SU-DHL-6 (cell line): ENCODE measurements around the gene PSMF1.

Source experiments
- H2AFZ ChIP-seq: fragments of 200-600 bp; sonication (generic); 2 replicates; pipeline ENCODE4 v1.6.1; 2014; ENCODE audit warnings: low read depth, mild to moderate bottlenecking, moderate library complexity, mixed read lengths, antibody characterized with exemption, low read length; ENCODE audit not compliant: severe bottlenecking
- H3F3A ChIP-seq: fragments of 200-600 bp; shearing (Covaris generic); 2 replicates; pipeline ENCODE4 v1.6.0; 2016; ENCODE audit warnings: antibody characterized with exemption, mild to moderate bottlenecking; ENCODE audit not compliant: insufficient read depth
- H3K27ac ChIP-seq: fragments of 200-600 bp; sonication (generic); 2 replicates; pipeline ENCODE4 v1.5.1; 2016; ENCODE audit warnings: low read depth, mild to moderate bottlenecking, low read length, moderate library complexity, mixed read lengths
- H3K27me3 ChIP-seq: fragments of 200-600 bp; sonication (generic), shearing (Covaris generic); 2 replicates; pipeline ENCODE4 v1.6.0; 2014; ENCODE audit warnings: mild to moderate bottlenecking, low read length
- H3K36me3 ChIP-seq: fragments of 200-600 bp; sonication (generic); 2 replicates; pipeline ENCODE4 v1.6.1; 2014; ENCODE audit warnings: mild to moderate bottlenecking, low read length, mixed read lengths
- H3K4me2 ChIP-seq: fragments of 300-600, 200-600 bp; shearing (Covaris generic), sonication (generic); 2 replicates; pipeline ENCODE4 v1.6.0; 2014; ENCODE audit warnings: low read length, low read depth, mild to moderate bottlenecking; ENCODE audit not compliant: poor library complexity, severe bottlenecking
- H3K4me3 ChIP-seq: fragments of 200-600 bp; sonication (generic); 2 replicates; pipeline ENCODE4 v1.5.1; 2014; ENCODE audit warnings: antibody characterized with exemption, low read length, mild to moderate bottlenecking, mixed read lengths; ENCODE audit not compliant: insufficient read depth, poor library complexity, severe bottlenecking
- H3K79me2 ChIP-seq: fragments of 200-600 bp; sonication (generic); 2 replicates; pipeline ENCODE4 v1.6.1; 2014; ENCODE audit warnings: mild to moderate bottlenecking, low read length, moderate library complexity; ENCODE audit not compliant: insufficient read depth
- H3K9ac ChIP-seq: fragments of 200-600 bp; sonication (generic); 2 replicates; pipeline ENCODE4 v1.7.0; 2014; ENCODE audit warnings: mild to moderate bottlenecking, low read length
- H3K9me2 ChIP-seq: fragments of 200-600 bp; sonication (generic); replicated peaks from 2 replicates; pipeline ENCODE4 v1.6.1; 2014; ENCODE audit warnings: low read length; ENCODE audit not compliant: insufficient read depth
- H3K9me3 ChIP-seq: fragments of 200-600 bp; sonication (generic); 2 replicates; pipeline ENCODE4 v1.6.1; 2014; ENCODE audit warnings: low read length, mixed read lengths; ENCODE audit not compliant: insufficient read depth
- H4K20me1 ChIP-seq: fragments of 200-600 bp; sonication (generic); 2 replicates; pipeline ENCODE4 v1.6.1; 2014; ENCODE audit warnings: low read depth, mild to moderate bottlenecking, antibody characterized with exemption, low read length, moderate library complexity, mixed read lengths
- CTCF ChIP-seq: fragments of 200-600 bp; sonication (generic); IDR thresholded peaks from one replicate; pipeline ENCODE4 v1.5.1; 2017; ENCODE audit warnings: antibody characterized with exemption, mild to moderate bottlenecking, low read length, moderate library complexity; ENCODE audit not compliant: insufficient read depth, poor library complexity, severe bottlenecking
- EZH2phosphoT487 ChIP-seq: fragments of 200-600 bp; sonication (generic), shearing (Covaris generic); conservative IDR thresholded peaks from 2 replicates; pipeline ENCODE4 v1.6.1; 2018; ENCODE audit warnings: mild to moderate bottlenecking, antibody characterized with exemption, low read length, moderate library complexity, mixed read lengths

The PSMF1 gene

GRCh38 chr20:1177680-1178079, 59.3 kb downstream of the PSMF1 start:
- no peaks in the 10 kb centered on the region for H3K36me3 ChIP-seq
- H3K4me3 ChIP-seq = no peak overlapping the region
- no peaks in the 10 kb centered on the region for H3F3A ChIP-seq
- TF ChIP-seq CTCF = no peak
- no peak for TF ChIP-seq EZH2phosphoT487
- no peaks in the 10 kb centered on the region for H3K9me2 ChIP-seq
- no peaks in the 10 kb centered on the region for H3K27me3 ChIP-seq
- no peak overlapping the region for H2AFZ ChIP-seq
- no peak overlapping the region for H3K4me2 ChIP-seq
- H4K20me1 ChIP-seq = no peaks in the 10 kb centered on the region
- no peak overlapping the region for H3K9ac ChIP-seq
- no peak overlapping the region for H3K27ac ChIP-seq
- no peaks in the 10 kb centered on the region for H3K9me3 ChIP-seq
- no peaks in the 10 kb centered on the region for H3K79me2 ChIP-seq

- no peaks in the 10 kb centered on the region for H3K27me3 ChIP-seq
- no peaks in the 10 kb centered on the region for H3K79me2 ChIP-seq
- H3K36me3 ChIP-seq = no peaks in the 10 kb centered on the region
- H3K9me2 ChIP-seq = no peaks in the 10 kb centered on the region
- no peaks in the 10 kb centered on the region for H3F3A ChIP-seq
- H4K20me1 ChIP-seq = no peaks in the 10 kb centered on the region
- H3K27ac ChIP-seq = no peak overlapping the region
- no peak overlapping the region for H3K4me3 ChIP-seq
- TF ChIP-seq CTCF (no peak), EZH2phosphoT487 (no peak)
- no peak overlapping the region for H3K4me2 ChIP-seq
- H2AFZ ChIP-seq = no peak overlapping the region
- H3K9me3 ChIP-seq = no peaks in the 10 kb centered on the region
- H3K9ac ChIP-seq = no peak overlapping the region
These were observed 59.7 kb downstream of the PSMF1 start for GRCh38 chr20:1178103-1178502.

- no peaks in the 10 kb centered on the region for H3K79me2 ChIP-seq
- no peak overlapping the region for H2AFZ ChIP-seq
- H3K27ac ChIP-seq = no peak overlapping the region
- H3K27me3 ChIP-seq = no peaks in the 10 kb centered on the region
- no peaks in the 10 kb centered on the region for H3K9me3 ChIP-seq
- no peak overlapping the region for H3K9ac ChIP-seq
- H3F3A ChIP-seq = no peaks in the 10 kb centered on the region
- TF ChIP-seq CTCF = no peak
- no peak for TF ChIP-seq EZH2phosphoT487
- H3K4me2 ChIP-seq = no peak overlapping the region
- H3K36me3 ChIP-seq = no peaks in the 10 kb centered on the region
- no peak overlapping the region for H3K4me3 ChIP-seq
- no peaks in the 10 kb centered on the region for H4K20me1 ChIP-seq
- no peaks in the 10 kb centered on the region for H3K9me2 ChIP-seq
These were observed 60.2 kb downstream of the PSMF1 start for GRCh38 chr20:1178623-1179022.
